HepG2 (cell line): ENCODE measurements around the gene CELF4. TPM values are rescaled to one million over a fixed set of nuclear protein-coding genes. Genes with fewer than 3 reads are reported as not detected.

Experiments used
- ATAC-seq: fragments of 200-7000 bp; cut with Tn5 transposase; 3 replicates; pipeline ENCODE4 v1.9.1; 2020; ENCODE audit warnings: mild to moderate bottlenecking, moderate library complexity
- BruUV-seq: library from RNA; stranded (reverse); fragments of 400-500 nt; replicated peaks from 2 replicates; lab custom pipeline; 2021; lab: Mats Ljungman, UMichigan
- CTCF ChIA-PET: fragments of 300-600 bp; formaldehyde crosslinking; extraction: SDS; loops from one replicate; lab custom pipeline; 2021; ENCODE audit warnings: low total read pairs, inconsistent platforms, low intra/inter-chr PET ratio; lab: Yijun Ruan, JAX
- POLR2A ChIA-PET: fragments of 350-600 bp; sonication (Branson Sonifier 250); formaldehyde crosslinking; loops from one replicate; lab custom pipeline; 2020; ENCODE audit warnings: antibody characterized with exemption, inconsistent platforms; lab: Yijun Ruan, JAX
- DNase-seq: peaks from one replicate; pipeline ENCODE4 v3.0.0-alpha.2; 2015; ENCODE audit warnings: low spot score
- FAIRE-seq: peaks from 3 replicates; lab custom pipeline; 2011; peaks lifted over from hg19 to GRCh38; lab: Jason Lieb, UNC
- H2AFZ ChIP-seq: one replicate; pipeline ENCODE4 v1.6.1; 2011; ENCODE audit warnings: low read length, inconsistent platforms
- H3K27ac ChIP-seq: fragments of 300-600 bp; 3 replicates; pipeline ENCODE4 v1.8.0; 2011; ENCODE audit warnings: mixed run types, mild to moderate bottlenecking, mixed read lengths, low read length, inconsistent platforms; ENCODE audit not compliant: insufficient read depth; ENCODE audit errors: extremely low read length
- H3K27me3 ChIP-seq, 2 experiments: fragments of 200-600 bp in 1 of 2; 2 replicates in 1 of 2; 3 replicates in 1 of 2; pipeline versions ENCODE4 v1.6.0 to v1.8.0; 2011; ENCODE audit warnings: low read length in 2 of 2, mild to moderate bottlenecking in 2 of 2, moderate library complexity in 2 of 2, inconsistent platforms in 1 of 2; ENCODE audit not compliant: insufficient read depth in 2 of 2, control insufficient read depth in 1 of 2
- H3K36me3 ChIP-seq, 2 experiments: fragments of 200-600 bp in 1 of 2; replicated peaks in 1 of 2; 2 replicates in 1 of 2; 3 replicates in 1 of 2; pipeline versions ENCODE4 v1.5.1 to v1.8.0; 2011; ENCODE audit warnings: low read length in 2 of 2, inconsistent platforms in 1 of 2; ENCODE audit not compliant: insufficient read depth in 2 of 2, control insufficient read depth in 1 of 2
- H3K4me1 ChIP-seq: 2 replicates; pipeline ENCODE4 v1.5.1; 2012; ENCODE audit warnings: low read length, inconsistent platforms; ENCODE audit not compliant: insufficient read depth
- H3K4me2 ChIP-seq: 2 replicates; pipeline ENCODE4 v1.6.0; 2011; ENCODE audit warnings: low read depth, low read length, inconsistent platforms
- H3K4me3 ChIP-seq, 3 experiments: fragments of 200-600 bp in 1 of 3; sonication (generic), shearing (Covaris generic) in 1 of 3; replicated peaks in 1 of 3; 2 replicates each; pipeline ENCODE4 v1.5.1; 2011 to 2016; ENCODE audit warnings: low read length in 3 of 3, inconsistent platforms in 2 of 3, low read depth in 2 of 3, mild to moderate bottlenecking in 2 of 3, control low read depth in 1 of 3, mixed read lengths in 1 of 3; ENCODE audit not compliant: insufficient read depth in 1 of 3
- H3K79me2 ChIP-seq: one replicate; pipeline ENCODE4 v1.6.1; 2011; ENCODE audit warnings: low read length, inconsistent platforms; ENCODE audit not compliant: insufficient read depth
- H3K9ac ChIP-seq: 2 replicates; pipeline ENCODE4 v1.6.0; 2011; ENCODE audit warnings: mild to moderate bottlenecking, low read depth, low read length, inconsistent platforms; ENCODE audit not compliant: insufficient read depth
- H3K9me3 ChIP-seq: 2 replicates; pipeline ENCODE4 v1.5.1; 2012; ENCODE audit warnings: mild to moderate bottlenecking, low read length
- H4K20me1 ChIP-seq: 2 replicates; pipeline ENCODE4 v1.6.0; 2011; ENCODE audit warnings: inconsistent platforms, mild to moderate bottlenecking, low read length, moderate library complexity; ENCODE audit not compliant: insufficient read depth
- CREB1 ChIP-seq, 2 experiments: fragments of 450-650 bp in 1 of 2; IDR thresholded peaks; 2 replicates each; pipeline ENCODE4 v1.6.1; 2016 to 2017; ENCODE audit warnings: control low read depth in 1 of 2, mild to moderate bottlenecking in 1 of 2, missing compliant biosample characterization in 1 of 2, missing genetic modification characterization in 1 of 2
- GZF1 ChIP-seq: sonication (generic); formaldehyde crosslinking; IDR thresholded peaks from 2 replicates; pipeline ENCODE4 v1.5.1; 2020; ENCODE audit warnings: mild to moderate bottlenecking, missing genetic modification reagents
- HINFP ChIP-seq: sonication (generic); formaldehyde crosslinking; IDR thresholded peaks from 2 replicates; pipeline ENCODE4 v1.4.0; 2020; ENCODE audit warnings: low read depth, mild to moderate bottlenecking, missing genetic modification reagents
- HNRNPH1 ChIP-seq: fragments of 200-400 bp; formaldehyde crosslinking; optimal IDR thresholded peaks from 2 replicates; pipeline ENCODE3; 2017; ENCODE audit warnings: mild to moderate bottlenecking, low read depth, low read length
- KAT8 ChIP-seq: IDR thresholded peaks from 2 replicates; pipeline ENCODE4 v1.6.1; 2016; ENCODE audit warnings: missing genetic modification reagents, missing compliant biosample characterization
- KLF11 ChIP-seq: IDR thresholded peaks from 2 replicates; pipeline ENCODE4 v1.6.1; 2016; ENCODE audit warnings: missing compliant biosample characterization
- PHF21A ChIP-seq: sonication (generic); formaldehyde crosslinking; IDR thresholded peaks from 2 replicates; pipeline ENCODE4 v1.5.0; 2020; ENCODE audit warnings: mild to moderate bottlenecking, missing genetic modification reagents
- SSRP1 ChIP-seq: IDR thresholded peaks from 2 replicates; pipeline ENCODE4 v1.6.1; 2016; ENCODE audit warnings: control low read depth
- XRCC5 ChIP-seq: fragments of 200-400 bp; formaldehyde crosslinking; optimal IDR thresholded peaks from 2 replicates; pipeline ENCODE3; 2017; ENCODE audit warnings: mild to moderate bottlenecking, low read length
- ZNF251 ChIP-seq: sonication (generic); formaldehyde crosslinking; IDR thresholded peaks from 2 replicates; pipeline ENCODE4 v1.9.0; 2021; ENCODE audit warnings: mild to moderate bottlenecking, missing genetic modification reagents
- WGBS: methylation state at CpG from one replicate; pipeline ENCODE4 v1.1.6; 2017; ENCODE audit warnings: low lambda C conversion rate; 5-methylcytosine and 5-hydroxymethylcytosine counted together
- in situ Hi-C: cut with HindIII; loops from 2 replicates; pipeline ENCODE4 v1.10.0; 2017; ENCODE audit warnings: low pct_unique_long_range_greater_than_20kb; ENCODE audit not compliant: extremely low pct_ligation_motif_present
- intact Hi-C: fragments of 100-400 bp; cut with micrococcal nuclease; formaldehyde crosslinking; loops from one replicate; pipeline ENCODE4 v1.10.0; 2022; ENCODE audit not compliant: unreplicated experiment
- polyA plus RNA-seq, 8 experiments: library from polyadenylated mRNA; depleted of rRNA in 3 of 8; stranded (reverse) in 7 of 8; unstranded in 1 of 8; fragments of >200 nt; fragmentation: Illumina TruSeq in 4 of 8; extraction: Trizol in 4 of 8; gene quantifications; 2 replicates each; pipeline versions ENCODE4 v1.2.1 to v1.2.3, GENCODE V29; 2011 to 2016; ENCODE audit warnings: low read depth in 4 of 8, missing spikeins in 1 of 8, mixed read lengths in 1 of 8; ENCODE audit not compliant: insufficient read depth in 1 of 8
- total RNA-seq, 5 experiments: library from RNA; depleted of rRNA; stranded (reverse); fragments of >200 nt; fragmentation: Illumina TruSeq; extraction: Trizol; gene quantifications; 2 replicates each; pipeline ENCODE4 v1.2.3, GENCODE V29; 2016; ENCODE audit warnings: low read depth in 1 of 5
- TF ChIP-seq, protein P1 (sequence below): sonication (generic); formaldehyde crosslinking; IDR thresholded peaks from 2 replicates; pipeline ENCODE4; 2020; ENCODE audit warnings: missing genetic modification reagents, mild to moderate bottlenecking, borderline replicate concordance
- TF ChIP-seq, protein P2 (sequence below): sonication (generic); formaldehyde crosslinking; IDR thresholded peaks from 2 replicates; pipeline ENCODE4 v1.5.0; 2020; ENCODE audit warnings: mild to moderate bottlenecking, low read depth, missing genetic modification reagents, borderline replicate concordance
- TF ChIP-seq, protein P3 (sequence below): IDR thresholded peaks from 2 replicates; pipeline ENCODE4 v1.6.1; 2016; ENCODE audit warnings: missing compliant biosample characterization, missing genetic modification reagents, borderline replicate concordance
- TF ChIP-seq, protein P4 (sequence below): sonication (generic); formaldehyde crosslinking; conservative IDR thresholded peaks from 2 replicates; pipeline ENCODE4 v1.4.0; 2020; ENCODE audit warnings: missing genetic modification reagents

CELF4 gene
- total and polyA plus RNA-seq, 2 of the 13 experiments (the other 11 are each of a cell fraction or from before 2014, with no cell fraction given): not detected

DNA sequence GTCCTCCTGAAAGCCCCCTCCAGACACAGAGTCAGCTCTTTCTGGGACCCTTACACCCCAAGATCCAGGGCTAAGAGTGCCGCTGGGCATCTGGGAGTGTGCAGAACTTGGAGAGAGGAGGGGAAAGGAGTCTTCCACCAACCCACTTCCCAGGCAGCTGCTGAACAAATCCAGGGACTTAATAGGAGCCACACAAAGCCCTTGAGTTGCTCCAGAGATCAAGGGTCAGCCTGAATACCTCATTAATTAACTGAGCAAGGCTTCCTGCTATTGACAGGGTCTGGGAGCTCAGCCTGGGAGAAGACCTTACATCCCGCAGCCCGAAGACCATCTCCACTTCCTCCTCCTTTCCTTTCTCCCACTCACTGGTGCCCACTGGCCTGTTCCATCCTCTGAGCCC, 108.3 kb downstream of the CELF4 start:
- Histone ChIP-seq H3K4me1 (no peaks in the 10 kb centered on the region), H4K20me1 (no peaks in the 10 kb centered on the region), H3K4me2 (no peak overlapping the region), H3K9me3 (no peaks in the 10 kb centered on the region), H2AFZ (no peak overlapping the region), H3K79me2 (no peaks in the 10 kb centered on the region), H3K36me3 (no peaks in the 10 kb centered on the region), H3K27me3 (peaks cover 5 to 16% of the 10 kb centered on the region in 2 experiments; a peak in 3 of 5 replicates)
- in situ Hi-C loops (no loop called here), intact Hi-C loops (no loop called here)
- CTCF ChIA-PET: no interaction called here
- no TSS peak for BruUV-seq
- 23% methylated on average over 2 of the region's 3 CpGs for WGBS
- ATAC-seq: no peak
- no peak for TF ChIP-seq KLF11 (CRISPR knock-in tag)
- no peak for TF ChIP-seq HNRNPH1
- TF ChIP-seq HINFP (CRISPR knock-in tag): no peak
- TF ChIP-seq, protein P1, sequence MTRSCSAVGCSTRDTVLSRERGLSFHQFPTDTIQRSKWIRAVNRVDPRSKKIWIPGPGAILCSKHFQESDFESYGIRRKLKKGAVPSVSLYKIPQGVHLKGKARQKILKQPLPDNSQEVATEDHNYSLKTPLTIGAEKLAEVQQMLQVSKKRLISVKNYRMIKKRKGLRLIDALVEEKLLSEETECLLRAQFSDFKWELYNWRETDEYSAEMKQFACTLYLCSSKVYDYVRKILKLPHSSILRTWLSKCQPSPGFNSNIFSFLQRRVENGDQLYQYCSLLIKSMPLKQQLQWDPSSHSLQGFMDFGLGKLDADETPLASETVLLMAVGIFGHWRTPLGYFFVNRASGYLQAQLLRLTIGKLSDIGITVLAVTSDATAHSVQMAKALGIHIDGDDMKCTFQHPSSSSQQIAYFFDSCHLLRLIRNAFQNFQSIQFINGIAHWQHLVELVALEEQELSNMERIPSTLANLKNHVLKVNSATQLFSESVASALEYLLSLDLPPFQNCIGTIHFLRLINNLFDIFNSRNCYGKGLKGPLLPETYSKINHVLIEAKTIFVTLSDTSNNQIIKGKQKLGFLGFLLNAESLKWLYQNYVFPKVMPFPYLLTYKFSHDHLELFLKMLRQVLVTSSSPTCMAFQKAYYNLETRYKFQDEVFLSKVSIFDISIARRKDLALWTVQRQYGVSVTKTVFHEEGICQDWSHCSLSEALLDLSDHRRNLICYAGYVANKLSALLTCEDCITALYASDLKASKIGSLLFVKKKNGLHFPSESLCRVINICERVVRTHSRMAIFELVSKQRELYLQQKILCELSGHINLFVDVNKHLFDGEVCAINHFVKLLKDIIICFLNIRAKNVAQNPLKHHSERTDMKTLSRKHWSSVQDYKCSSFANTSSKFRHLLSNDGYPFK (CRISPR knock-in tag): no peak
- TF ChIP-seq, protein P2, sequence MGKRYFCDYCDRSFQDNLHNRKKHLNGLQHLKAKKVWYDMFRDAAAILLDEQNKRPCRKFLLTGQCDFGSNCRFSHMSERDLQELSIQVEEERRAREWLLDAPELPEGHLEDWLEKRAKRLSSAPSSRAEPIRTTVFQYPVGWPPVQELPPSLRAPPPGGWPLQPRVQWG: no peak
- TF ChIP-seq, protein P3, sequence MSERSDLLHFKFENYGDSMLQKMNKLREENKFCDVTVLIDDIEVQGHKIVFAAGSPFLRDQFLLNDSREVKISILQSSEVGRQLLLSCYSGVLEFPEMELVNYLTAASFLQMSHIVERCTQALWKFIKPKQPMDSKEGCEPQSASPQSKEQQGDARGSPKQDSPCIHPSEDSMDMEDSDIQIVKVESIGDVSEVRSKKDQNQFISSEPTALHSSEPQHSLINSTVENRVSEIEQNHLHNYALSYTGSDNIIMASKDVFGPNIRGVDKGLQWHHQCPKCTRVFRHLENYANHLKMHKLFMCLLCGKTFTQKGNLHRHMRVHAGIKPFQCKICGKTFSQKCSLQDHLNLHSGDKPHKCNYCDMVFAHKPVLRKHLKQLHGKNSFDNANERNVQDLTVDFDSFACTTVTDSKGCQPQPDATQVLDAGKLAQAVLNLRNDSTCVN (CRISPR knock-in tag): no peak
- TF ChIP-seq, protein P4, sequence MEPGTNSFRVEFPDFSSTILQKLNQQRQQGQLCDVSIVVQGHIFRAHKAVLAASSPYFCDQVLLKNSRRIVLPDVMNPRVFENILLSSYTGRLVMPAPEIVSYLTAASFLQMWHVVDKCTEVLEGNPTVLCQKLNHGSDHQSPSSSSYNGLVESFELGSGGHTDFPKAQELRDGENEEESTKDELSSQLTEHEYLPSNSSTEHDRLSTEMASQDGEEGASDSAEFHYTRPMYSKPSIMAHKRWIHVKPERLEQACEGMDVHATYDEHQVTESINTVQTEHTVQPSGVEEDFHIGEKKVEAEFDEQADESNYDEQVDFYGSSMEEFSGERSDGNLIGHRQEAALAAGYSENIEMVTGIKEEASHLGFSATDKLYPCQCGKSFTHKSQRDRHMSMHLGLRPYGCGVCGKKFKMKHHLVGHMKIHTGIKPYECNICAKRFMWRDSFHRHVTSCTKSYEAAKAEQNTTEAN (CRISPR knock-in tag): no peak
- no peak for TF ChIP-seq PHF21A (CRISPR knock-in tag)
- TF ChIP-seq CREB1 (IDR thresholded peaks at IDR 0.05): no peak
- TF ChIP-seq CREB1 (CRISPR knock-in tag; IDR thresholded peaks at IDR 0.05): no peak
- no peak for TF ChIP-seq GZF1 (CRISPR knock-in tag)
- TF ChIP-seq ZNF251 (CRISPR knock-in tag): no peak
- TF ChIP-seq KAT8 (CRISPR knock-in tag): no peak
- TF ChIP-seq SSRP1 (CRISPR knock-in tag): no peak
- no peak for TF ChIP-seq XRCC5
- TF ChIP-seq, all 625 proteins: peak for 0
- no peak for FAIRE-seq
- DNase-seq: no peak
- no peak overlapping the region for H3K27ac ChIP-seq
- POLR2A ChIA-PET: no interaction called here
- H3K4me3 ChIP-seq: no peak overlapping the region
- no peak overlapping the region for H3K9ac ChIP-seq
